HCT116 (cell line): ENCODE data around the gene MARCKSL1. TPM values are rescaled to one million over a fixed set of nuclear protein-coding genes. Genes with fewer than 3 reads are reported as not detected.

Experiments
- ATAC-seq: fragments of 200-7000 bp; cut with Tn5 transposase; 2 replicates; pipeline ENCODE4 v1.9.1; 2020; ENCODE audit warnings: mild to moderate bottlenecking, moderate library complexity
- BruUV-seq: library from RNA; stranded (reverse); fragments of 400-500 nt; replicated peaks from 2 replicates; lab custom pipeline; 2021; lab: Mats Ljungman, UMichigan
- CTCF ChIA-PET: fragments of 300-600 bp; sonication (Branson Sonifier 250); formaldehyde crosslinking; loops from one replicate; lab custom pipeline; 2021; ENCODE audit warnings: antibody characterized with exemption; lab: Charles Lee
- POLR2A ChIA-PET: fragments of 300-600, 350-600 bp; sonication (Branson Sonifier 250); formaldehyde crosslinking; loops from one replicate; lab custom pipeline; 2021; ENCODE audit warnings: antibody characterized with exemption; lab: Charles Lee
- RAD21 ChIA-PET, 2 experiments: fragments of 300-600 bp; sonication (Branson Sonifier 250); formaldehyde crosslinking; loops; one replicate each; lab custom pipeline; 2023; ENCODE audit warnings: low total read pairs in 2 of 2; ENCODE audit not compliant: uncharacterized antibody in 2 of 2, unreplicated experiment in 2 of 2, low non-redundant PET in 1 of 2; lab: Charles Lee
- DNase-seq: peaks from one replicate; pipeline ENCODE4 v3.0.0-alpha.2; 2010; ENCODE audit warnings: low read depth, low spot score
- H2AFZ ChIP-seq: fragments of 200-600 bp; shearing (Covaris generic), sonication (generic); 2 replicates; pipeline ENCODE4 v1.6.1; 2017; ENCODE audit warnings: low read depth, mixed run types, mixed read lengths, antibody characterized with exemption, low read length; ENCODE audit not compliant: poor library complexity, severe bottlenecking
- H3K27ac ChIP-seq: 2 replicates; pipeline ENCODE4 v1.5.1; 2012; ENCODE audit warnings: low read depth, low read length
- H3K27me3 ChIP-seq: fragments of 200-600 bp; sonication (generic); 2 replicates; pipeline ENCODE4 v1.6.1; 2016; ENCODE audit warnings: mixed run types, low read length, mixed read lengths; ENCODE audit not compliant: insufficient read depth
- H3K36me3 ChIP-seq, 2 experiments: fragments of 200-500 bp in 1 of 2; fragments of 200-600 bp in 1 of 2; sonication (Bioruptor generic) in 1 of 2; sonication (generic) in 1 of 2; 2 replicates each; pipeline versions ENCODE4 v1.5.1 to v1.6.1; 2014 to 2016; ENCODE audit warnings: low read length in 2 of 2, inconsistent platforms in 1 of 2, mixed read lengths in 1 of 2, mixed run types in 1 of 2; ENCODE audit not compliant: insufficient read depth in 2 of 2, control insufficient read depth in 1 of 2
- H3K4me1 ChIP-seq, 2 experiments: fragments of 200-600 bp in 1 of 2; sonication (generic) in 1 of 2; 2 replicates each; pipeline versions ENCODE4 v1.5.1 to v1.6.1; 2012 to 2017; ENCODE audit warnings: low read length in 2 of 2, inconsistent platforms in 1 of 2, mild to moderate bottlenecking in 1 of 2, mixed read lengths in 1 of 2, mixed run types in 1 of 2, moderate library complexity in 1 of 2; ENCODE audit not compliant: insufficient read depth in 2 of 2, control insufficient read depth in 1 of 2
- H3K4me2 ChIP-seq: fragments of 200-600 bp; sonication (generic); 2 replicates; pipeline ENCODE4 v1.6.1; 2017; ENCODE audit warnings: mixed run types, low read length, mixed read lengths
- H3K4me3 ChIP-seq, 2 experiments: fragments of 200-600 bp in 1 of 2; sonication (generic) in 1 of 2; replicated peaks in 1 of 2; 2 replicates each; pipeline ENCODE4 v1.5.1; 2011 to 2016; ENCODE audit warnings: low read length in 2 of 2, control low read depth in 1 of 2, low read depth in 1 of 2, mild to moderate bottlenecking in 1 of 2, mixed read lengths in 1 of 2, mixed run types in 1 of 2
- H3K79me2 ChIP-seq: fragments of 200-600 bp; sonication (generic); 2 replicates; pipeline ENCODE4 v1.6.1; 2017; ENCODE audit warnings: mild to moderate bottlenecking, mixed run types, low read length, moderate library complexity, mixed read lengths; ENCODE audit not compliant: insufficient read depth
- H3K9ac ChIP-seq: fragments of 200-600 bp; sonication (generic); 2 replicates; pipeline ENCODE4 v1.6.1; 2016; ENCODE audit warnings: low read length, mixed read lengths
- H3K9me2 ChIP-seq: fragments of 200-600 bp; sonication (generic), shearing (Covaris generic); 2 replicates; pipeline ENCODE4 v1.6.1; 2017; ENCODE audit warnings: mixed run types, mild to moderate bottlenecking, moderate library complexity; ENCODE audit not compliant: insufficient read depth
- H3K9me3 ChIP-seq, 2 experiments: fragments of 200-500 bp in 1 of 2; fragments of 200-600 bp in 1 of 2; sonication (Bioruptor generic) in 1 of 2; sonication (generic) in 1 of 2; 2 replicates each; pipeline ENCODE4 v1.6.1; 2014 to 2017; ENCODE audit warnings: low read length in 2 of 2, mixed read lengths in 2 of 2, inconsistent platforms in 1 of 2, low read depth in 1 of 2, mild to moderate bottlenecking in 1 of 2, mixed run types in 1 of 2, moderate library complexity in 1 of 2; ENCODE audit not compliant: control insufficient read depth in 1 of 2, insufficient read depth in 1 of 2
- H4K20me1 ChIP-seq: fragments of 200-600 bp; sonication (generic), shearing (Covaris generic); 2 replicates; pipeline ENCODE4 v1.6.1; 2017; ENCODE audit warnings: mixed run types, mild to moderate bottlenecking, moderate library complexity; ENCODE audit not compliant: insufficient read depth
- CBX3 ChIP-seq: IDR thresholded peaks from 2 replicates; pipeline ENCODE4 v1.6.1; 2012; ENCODE audit warnings: low read depth
- ELF1 ChIP-seq: IDR thresholded peaks from 2 replicates; pipeline ENCODE4 v1.6.1; 2012; ENCODE audit warnings: low read depth, borderline replicate concordance
- EZH2phosphoT487 ChIP-seq: fragments of 200-600 bp; IDR thresholded peaks from 2 replicates; pipeline ENCODE4 v1.6.1; 2018; ENCODE audit warnings: antibody characterized with exemption, borderline replicate concordance
- JUND ChIP-seq: IDR thresholded peaks from 2 replicates; pipeline ENCODE4 v1.6.1; 2012
- POLR2AphosphoS5 ChIP-seq: IDR thresholded peaks from 2 replicates; pipeline ENCODE4 v1.6.1; 2011; ENCODE audit warnings: mild to moderate bottlenecking, low read depth, low read length, moderate library complexity
- RAD21 ChIP-seq: IDR thresholded peaks from 2 replicates; pipeline ENCODE4 v1.6.1; 2012; ENCODE audit warnings: low read depth, mild to moderate bottlenecking
- REST ChIP-seq: IDR thresholded peaks from 2 replicates; pipeline ENCODE4 v1.6.1; 2012; ENCODE audit warnings: low read depth
- SRF ChIP-seq: IDR thresholded peaks from 2 replicates; pipeline ENCODE4 v1.6.1; 2012; ENCODE audit warnings: low read depth
- TCF7L2 ChIP-seq: IDR thresholded peaks from 2 replicates; pipeline ENCODE4 v1.7.0; 2011; ENCODE audit warnings: borderline replicate concordance, inconsistent platforms; ENCODE audit not compliant: insufficient read depth, insufficient read length; ENCODE audit errors: extremely low read depth
- intact Hi-C: fragments of 100-400 bp; cut with micrococcal nuclease; formaldehyde crosslinking; loops from 2 replicates; pipeline ENCODE4 v1.10.0; 2022
- total RNA-seq: library from RNA; stranded (reverse); gene quantifications from one replicate; pipeline ENCODE4 v1.2.1, GENCODE V29; 2021; ENCODE audit not compliant: unreplicated experiment
- TF ChIP-seq, protein P1 (sequence below): IDR thresholded peaks from 2 replicates; pipeline ENCODE4 v1.6.1; 2012

MARCKSL1 gene
- total RNA-seq, 1 experiment from 2014 or later = 127 TPM

DNA sequence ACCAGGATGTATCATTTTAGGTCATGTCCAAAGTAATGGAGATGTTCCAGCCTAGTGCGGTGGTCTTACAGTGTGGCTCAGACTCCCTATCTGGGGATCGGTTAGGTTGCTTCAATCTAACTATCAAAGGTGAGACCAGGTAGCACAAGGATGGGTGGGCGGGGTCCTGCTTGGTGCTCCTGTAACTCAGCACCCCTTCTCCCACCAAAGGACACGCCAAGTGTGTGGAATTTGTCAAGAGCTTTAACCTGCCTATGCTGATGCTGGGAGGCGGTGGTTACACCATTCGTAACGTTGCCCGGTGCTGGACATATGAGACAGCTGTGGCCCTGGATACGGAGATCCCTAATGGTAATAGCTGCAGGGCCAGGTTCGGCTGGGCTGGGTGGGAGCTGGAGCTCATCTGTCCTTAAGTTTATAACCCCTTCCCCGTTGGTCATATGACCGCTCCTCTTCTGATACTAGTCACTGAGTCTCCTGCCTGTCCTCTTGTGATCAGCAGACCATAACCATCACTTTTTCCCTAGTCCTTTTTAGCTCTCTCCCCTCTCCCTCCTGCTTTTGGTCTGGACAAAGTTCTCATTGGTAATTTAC, 5.4 kb downstream of the MARCKSL1 start:
- no TSS peak for BruUV-seq

More for the DNA sequence above, 5.4 kb downstream of the MARCKSL1 start:
- ChIA-PET POLR2A (no interaction called here), CTCF (no interaction called here), RAD21 (interaction anchor here in 1 of 2 experiments (0.6 kb wide), 1 partner anchor 82 kb away, joined by 3 read pairs; no protein-coding TSS in a partner anchor)
- H3K4me2 ChIP-seq = no peak overlapping the region
- H4K20me1 ChIP-seq = no peaks in the 10 kb centered on the region
- no peaks in the 10 kb centered on the region for H3K9me3 ChIP-seq
- peaks cover 19 to 37% of the 10 kb centered on the region in 2 experiments for H3K4me1 ChIP-seq
- TF ChIP-seq ELF1 (no peak), JUND (no peak), REST (no peak), CBX3 (no peak), RAD21 (no peak), EZH2phosphoT487 (no peak), POLR2AphosphoS5 (no peak), TCF7L2 (no peak), SRF (no peak)
- TF ChIP-seq, protein P1, sequence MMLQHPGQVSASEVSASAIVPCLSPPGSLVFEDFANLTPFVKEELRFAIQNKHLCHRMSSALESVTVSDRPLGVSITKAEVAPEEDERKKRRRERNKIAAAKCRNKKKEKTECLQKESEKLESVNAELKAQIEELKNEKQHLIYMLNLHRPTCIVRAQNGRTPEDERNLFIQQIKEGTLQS = no peak
- H3K9me2 ChIP-seq = no peaks in the 10 kb centered on the region
- intact Hi-C loops = no loop called here
- no peak overlapping the region for H3K9ac ChIP-seq
- no peak for DNase-seq
- no peak for ATAC-seq
- no peak overlapping the region for H3K27ac ChIP-seq
- H3K36me3 ChIP-seq = peaks cover 28 to 49% of the 10 kb centered on the region in 2 experiments
- H3K27me3 ChIP-seq = no peaks in the 10 kb centered on the region
- peaks cover 24% of the 10 kb centered on the region for H3K79me2 ChIP-seq
- H2AFZ ChIP-seq = no peak overlapping the region
- no peak overlapping the region for H3K4me3 ChIP-seq
